ENCODE results near the gene S100A10. TPM values are rescaled to one million over a fixed set of nuclear protein-coding genes. Genes with fewer than 3 reads are reported as not detected.

The S100A10 gene
- total and polyA plus RNA-seq, 4 donors = 7.0 to 99.5 (median 35.4) TPM

GRCh38 chr1:152026895-152027294 is 33.2 kb upstream of the S100A10 start (continued):
- TF ChIP-seq GABPA (IDR thresholded peaks at IDR 0.05 in 1 of 2, conservative IDR thresholded peaks at IDR 0.05 in 1 of 2) (no peak), FOXA2 (IDR thresholded peaks at IDR 0.05) (no peak), CTCF (IDR thresholded peaks at IDR 0.05; ENCODE audit: low read depth, low read length, missing input control) (no peak), HNF4G (IDR thresholded peaks at IDR 0.05) (no peak)

GRCh38 chr1:152024223-152024622 is 30.6 kb upstream of the S100A10 start:
- H3K27me3 ChIP-seq (ENCODE audit: control insufficient read depth in 4 of 4, insufficient read depth in 4 of 4, low read length in 3 of 4) = no peaks in the 10 kb centered on the region
- no peak overlapping the region for H3K27ac ChIP-seq (ENCODE audit: low read depth in 1 of 2, low read length in 2 of 2)
- H3K9ac ChIP-seq (ENCODE audit: low read depth in 1 of 2, low read length in 2 of 2) = no peak overlapping the region
- no peak overlapping the region for H3K4me3 ChIP-seq (ENCODE audit: low read depth in 1 of 3, low read length in 3 of 3)
- DNase-seq (ENCODE audit: low spot score) = no peak
- H3K36me3 ChIP-seq (ENCODE audit: control insufficient read depth in 4 of 4, insufficient read depth in 3 of 4, low read depth in 1 of 4, low read length in 3 of 4) = no peaks in the 10 kb centered on the region
- no peaks in the 10 kb centered on the region for H3K4me1 ChIP-seq (ENCODE audit: control insufficient read depth in 4 of 4, insufficient read depth in 4 of 4, low read length in 3 of 4)
- TF ChIP-seq GABPA (IDR thresholded peaks at IDR 0.05 in 1 of 2, conservative IDR thresholded peaks at IDR 0.05 in 1 of 2) (no peak), RXRA (IDR thresholded peaks at IDR 0.05) (no peak), YY1 (IDR thresholded peaks at IDR 0.05) (no peak)
- H3K9me3 ChIP-seq (ENCODE audit: control insufficient read depth in 4 of 4, low read length in 3 of 4) = no peaks in the 10 kb centered on the region
- 80% methylated on average over 4 of the region's 4 CpGs for WGBS

- TF ChIP-seq ZBTB33 (IDR thresholded peaks at IDR 0.05) = no peak
- no peak for TF ChIP-seq TAF1 (conservative IDR thresholded peaks at IDR 0.05)
- no peak for TF ChIP-seq YY1 (IDR thresholded peaks at IDR 0.05)
- TF ChIP-seq CTCF (IDR thresholded peaks at IDR 0.05; ENCODE audit: low read depth, low read length, missing input control) = no peak
- TF ChIP-seq HNF4A (conservative IDR thresholded peaks at IDR 0.05) = no peak
- H3K4me1 ChIP-seq (ENCODE audit: control insufficient read depth in 4 of 4, insufficient read depth in 4 of 4, low read length in 3 of 4) = no peaks in the 10 kb centered on the region
- H3K4me3 ChIP-seq (ENCODE audit: low read depth in 1 of 3, low read length in 3 of 3) = no peak overlapping the region
- no peak overlapping the region for H3K27ac ChIP-seq (ENCODE audit: low read depth in 1 of 2, low read length in 2 of 2)
- no peak overlapping the region for H3K9ac ChIP-seq (ENCODE audit: low read depth in 1 of 2, low read length in 2 of 2)
- 93% methylated on average over 4 of the region's 4 CpGs for WGBS
- DNase-seq (ENCODE audit: low spot score) = no peak
- no peaks in the 10 kb centered on the region for H3K36me3 ChIP-seq (ENCODE audit: control insufficient read depth in 4 of 4, insufficient read depth in 3 of 4, low read depth in 1 of 4, low read length in 3 of 4)
- H3K9me3 ChIP-seq (ENCODE audit: control insufficient read depth in 4 of 4, low read length in 3 of 4) = no peaks in the 10 kb centered on the region
- no peaks in the 10 kb centered on the region for H3K27me3 ChIP-seq (ENCODE audit: control insufficient read depth in 4 of 4, insufficient read depth in 4 of 4, low read length in 3 of 4)
Observed at GRCh38 chr1:152023221-152023620, 29.6 kb upstream of the S100A10 start.

- Histone ChIP-seq H3K27ac (ENCODE audit: low read depth in 1 of 2, low read length in 2 of 2) (no peak overlapping the region), H3K9ac (ENCODE audit: low read depth in 1 of 2, low read length in 2 of 2) (no peak overlapping the region), H3K4me1 (ENCODE audit: control insufficient read depth in 4 of 4, insufficient read depth in 4 of 4, low read length in 3 of 4) (no peaks in the 10 kb centered on the region), H3K4me3 (ENCODE audit: low read depth in 1 of 3, low read length in 3 of 3) (no peak overlapping the region), H3K27me3 (ENCODE audit: control insufficient read depth in 4 of 4, insufficient read depth in 4 of 4, low read length in 3 of 4) (no peaks in the 10 kb centered on the region), H3K9me3 (ENCODE audit: control insufficient read depth in 4 of 4, low read length in 3 of 4) (no peaks in the 10 kb centered on the region), H3K36me3 (ENCODE audit: control insufficient read depth in 4 of 4, insufficient read depth in 3 of 4, low read depth in 1 of 4, low read length in 3 of 4) (no peaks in the 10 kb centered on the region)
- no peak for DNase-seq (ENCODE audit: low spot score)
- WGBS = 84% methylated on average over 3 of the region's 3 CpGs
- TF ChIP-seq RXRA (IDR thresholded peaks at IDR 0.05) (no peak), ZBTB33 (IDR thresholded peaks at IDR 0.05) (no peak), EGR1 (IDR thresholded peaks at IDR 0.05; ENCODE audit: low read depth in 2 of 2) (no peak), HNF4A (conservative IDR thresholded peaks at IDR 0.05) (no peak), SP1 (IDR thresholded peaks at IDR 0.05) (no peak), FOXA1 (IDR thresholded peaks at IDR 0.05) (no peak)
Observed at GRCh38 chr1:152022474-152022873, 28.8 kb upstream of the S100A10 start.
